Measurements from ENCODE around the gene CDH18.
A peak's percentile ranks its signal among the peaks of the same experiment; 100 is the strongest.

CDH18 gene, protein sequence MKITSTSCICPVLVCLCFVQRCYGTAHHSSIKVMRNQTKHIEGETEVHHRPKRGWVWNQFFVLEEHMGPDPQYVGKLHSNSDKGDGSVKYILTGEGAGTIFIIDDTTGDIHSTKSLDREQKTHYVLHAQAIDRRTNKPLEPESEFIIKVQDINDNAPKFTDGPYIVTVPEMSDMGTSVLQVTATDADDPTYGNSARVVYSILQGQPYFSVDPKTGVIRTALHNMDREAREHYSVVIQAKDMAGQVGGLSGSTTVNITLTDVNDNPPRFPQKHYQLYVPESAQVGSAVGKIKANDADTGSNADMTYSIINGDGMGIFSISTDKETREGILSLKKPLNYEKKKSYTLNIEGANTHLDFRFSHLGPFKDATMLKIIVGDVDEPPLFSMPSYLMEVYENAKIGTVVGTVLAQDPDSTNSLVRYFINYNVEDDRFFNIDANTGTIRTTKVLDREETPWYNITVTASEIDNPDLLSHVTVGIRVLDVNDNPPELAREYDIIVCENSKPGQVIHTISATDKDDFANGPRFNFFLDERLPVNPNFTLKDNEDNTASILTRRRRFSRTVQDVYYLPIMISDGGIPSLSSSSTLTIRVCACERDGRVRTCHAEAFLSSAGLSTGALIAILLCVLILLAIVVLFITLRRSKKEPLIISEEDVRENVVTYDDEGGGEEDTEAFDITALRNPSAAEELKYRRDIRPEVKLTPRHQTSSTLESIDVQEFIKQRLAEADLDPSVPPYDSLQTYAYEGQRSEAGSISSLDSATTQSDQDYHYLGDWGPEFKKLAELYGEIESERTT

DNA sequence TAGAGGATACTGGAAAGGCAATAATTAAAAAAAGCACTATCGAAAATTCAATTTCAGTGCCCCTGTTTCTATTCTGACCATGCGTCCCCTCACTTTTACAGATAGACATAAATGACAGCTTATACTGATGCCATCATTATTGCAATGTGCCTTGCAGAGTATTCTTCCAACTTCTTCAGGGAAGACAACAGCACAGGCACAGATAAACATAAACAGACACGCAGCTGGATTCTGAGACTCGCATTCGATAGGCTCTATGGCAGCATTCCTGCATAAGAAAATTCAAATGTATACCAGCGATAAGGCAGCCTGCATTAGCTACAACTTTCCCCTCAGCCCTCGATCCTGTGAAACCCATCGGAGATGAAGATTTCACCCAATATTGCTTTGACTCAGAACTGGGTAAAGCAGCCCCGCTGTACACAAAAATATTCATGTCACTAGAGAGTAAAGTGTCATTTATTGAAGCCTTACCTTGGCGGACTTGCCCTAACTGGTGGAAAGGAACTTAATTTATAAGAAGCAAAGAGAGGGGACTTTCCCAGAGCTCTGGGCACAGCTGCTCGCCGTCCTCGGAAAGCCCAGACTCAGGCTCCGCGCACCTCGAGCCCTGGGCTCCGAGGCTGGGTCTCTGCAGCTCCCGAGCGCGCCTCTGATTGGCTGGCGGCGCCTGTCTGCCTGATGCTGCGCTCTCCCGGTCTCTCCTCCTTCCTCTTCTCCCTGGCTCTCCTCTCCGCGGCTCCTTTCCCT, at the start of gene CDH18:
CDH18 (minus strand) TSS at position 589 of the 750 bp plus-strand sequence. CDS start 149,214 bp downstream, outside the sequence.
- H3K4me3 ChIP-seq (ENCODE audit: low read depth, low read length): peak within 1 kb of the TSS; percentile 33
- TF ChIP-seq, protein P1, sequence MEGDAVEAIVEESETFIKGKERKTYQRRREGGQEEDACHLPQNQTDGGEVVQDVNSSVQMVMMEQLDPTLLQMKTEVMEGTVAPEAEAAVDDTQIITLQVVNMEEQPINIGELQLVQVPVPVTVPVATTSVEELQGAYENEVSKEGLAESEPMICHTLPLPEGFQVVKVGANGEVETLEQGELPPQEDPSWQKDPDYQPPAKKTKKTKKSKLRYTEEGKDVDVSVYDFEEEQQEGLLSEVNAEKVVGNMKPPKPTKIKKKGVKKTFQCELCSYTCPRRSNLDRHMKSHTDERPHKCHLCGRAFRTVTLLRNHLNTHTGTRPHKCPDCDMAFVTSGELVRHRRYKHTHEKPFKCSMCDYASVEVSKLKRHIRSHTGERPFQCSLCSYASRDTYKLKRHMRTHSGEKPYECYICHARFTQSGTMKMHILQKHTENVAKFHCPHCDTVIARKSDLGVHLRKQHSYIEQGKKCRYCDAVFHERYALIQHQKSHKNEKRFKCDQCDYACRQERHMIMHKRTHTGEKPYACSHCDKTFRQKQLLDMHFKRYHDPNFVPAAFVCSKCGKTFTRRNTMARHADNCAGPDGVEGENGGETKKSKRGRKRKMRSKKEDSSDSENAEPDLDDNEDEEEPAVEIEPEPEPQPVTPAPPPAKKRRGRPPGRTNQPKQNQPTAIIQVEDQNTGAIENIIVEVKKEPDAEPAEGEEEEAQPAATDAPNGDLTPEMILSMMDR (IDR thresholded peaks at IDR 0.05; ENCODE audit: low read depth, low read length): no peak

DNA sequence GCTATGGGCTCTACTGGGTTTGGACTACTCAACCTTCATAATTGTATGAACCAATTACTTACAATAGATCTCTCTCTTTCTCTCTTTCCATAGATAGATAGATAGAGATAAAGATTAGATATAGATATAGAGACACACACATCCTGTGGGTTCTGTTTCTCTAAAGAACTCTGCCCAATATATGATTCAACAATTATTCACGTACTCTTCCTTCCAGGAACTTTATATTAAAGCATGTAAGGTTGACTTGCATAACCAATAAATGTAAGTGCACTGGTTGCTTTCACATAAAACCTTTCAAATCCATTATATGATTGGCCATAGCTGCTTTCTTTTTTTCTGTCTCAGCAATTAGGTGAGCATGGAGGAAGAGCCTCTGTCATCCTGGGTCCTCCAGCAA, 46.7 kb upstream of the CDH18 start:
- TF ChIP-seq, protein P1 (IDR thresholded peaks at IDR 0.05; ENCODE audit: low read depth, low read length): no peak

DNA sequence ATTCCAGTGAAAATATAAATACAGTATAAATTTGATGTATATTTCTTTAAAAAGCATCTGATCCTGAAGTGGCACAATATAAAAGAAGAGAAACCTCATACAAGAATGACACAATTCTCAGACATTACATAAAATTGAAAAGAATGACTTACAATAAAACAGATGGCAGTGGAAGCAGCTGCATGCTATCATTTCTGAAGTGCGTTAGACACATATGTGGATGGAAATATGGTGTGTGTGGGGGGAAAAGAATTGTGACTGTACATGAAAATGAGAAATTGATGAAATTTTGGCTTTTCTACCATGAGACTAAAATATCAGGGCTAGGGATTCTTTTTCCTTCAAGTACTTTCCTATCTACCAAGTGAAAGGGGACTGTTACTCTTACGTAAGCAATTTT, 45.9 kb upstream of the CDH18 start:
- H3K4me3 ChIP-seq (ENCODE audit: low read depth, low read length): no peak overlapping the region
- TF ChIP-seq, protein P1 (IDR thresholded peaks at IDR 0.05; ENCODE audit: low read depth, low read length): no peak

More for the DNA sequence above, 46.7 kb upstream of the CDH18 start:
- no peak overlapping the region for H3K4me3 ChIP-seq (ENCODE audit: low read depth, low read length)

DNA sequence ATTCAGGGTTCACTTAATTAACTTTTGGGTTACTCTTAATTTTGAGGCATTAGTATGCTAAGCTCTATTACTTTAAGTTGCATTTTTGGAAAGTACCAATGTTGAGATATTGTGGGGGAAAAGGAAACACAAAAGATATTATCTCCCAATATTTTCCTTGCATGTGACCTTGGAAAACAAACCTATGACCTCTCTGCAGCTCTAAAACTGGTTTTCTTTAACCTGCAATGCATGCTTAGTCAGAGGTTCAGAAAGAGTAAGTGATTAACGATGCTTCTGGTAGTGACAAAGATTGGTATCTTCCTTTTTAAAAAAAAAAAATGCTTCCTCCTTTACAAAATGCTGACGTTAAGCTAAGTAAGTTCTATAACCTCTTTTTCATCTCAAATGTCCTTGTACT, 44.9 kb upstream of the CDH18 start:
- H3K4me3 ChIP-seq (ENCODE audit: low read depth, low read length): no peak overlapping the region
- TF ChIP-seq, protein P1 (IDR thresholded peaks at IDR 0.05; ENCODE audit: low read depth, low read length): no peak

DNA sequence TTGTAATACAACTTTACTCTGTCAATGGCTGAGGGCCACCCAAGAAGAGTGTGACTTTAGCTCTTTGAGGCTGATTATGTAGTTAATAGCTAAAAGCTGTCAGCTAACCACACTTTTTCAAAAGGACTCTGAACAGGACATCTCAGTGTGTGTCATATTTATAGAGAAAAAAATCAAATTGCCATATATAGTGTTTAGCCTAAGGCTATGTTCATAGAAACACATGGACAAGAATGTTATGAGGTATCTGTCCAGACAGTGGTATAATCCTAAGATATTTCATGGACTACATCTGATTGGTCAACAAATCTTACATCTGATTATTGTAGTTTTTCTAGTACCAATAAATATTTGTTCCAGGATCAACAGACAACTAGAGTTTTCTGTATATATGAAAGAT, 42.1 kb upstream of the CDH18 start:
- H3K4me3 ChIP-seq (ENCODE audit: low read depth, low read length): no peak overlapping the region
- TF ChIP-seq, protein P1 (IDR thresholded peaks at IDR 0.05; ENCODE audit: low read depth, low read length): no peak

DNA sequence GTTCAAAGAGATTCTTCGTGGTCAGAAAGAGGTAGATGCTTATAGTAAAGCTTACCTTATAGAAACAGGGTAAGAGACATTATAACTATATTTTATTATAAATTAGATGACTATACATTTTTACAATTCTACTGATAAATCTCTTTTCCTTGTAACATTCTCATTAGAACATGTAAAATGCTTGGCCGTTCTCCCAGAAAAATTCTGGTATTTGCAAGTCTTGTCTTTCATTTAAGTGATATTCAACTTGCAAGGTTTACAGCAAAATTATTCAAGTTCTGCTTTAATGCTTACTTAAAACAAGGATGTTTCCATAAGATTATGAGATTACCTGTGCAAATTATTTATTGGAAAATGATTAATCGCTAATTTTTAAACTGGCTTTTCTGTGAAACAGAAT, 41.3 kb upstream of the CDH18 start:
- TF ChIP-seq, protein P1 (IDR thresholded peaks at IDR 0.05; ENCODE audit: low read depth, low read length): no peak
- no peak overlapping the region for H3K4me3 ChIP-seq (ENCODE audit: low read depth, low read length)
